Neuronal stem cell (in vitro differentiated cells): ENCODE results near the gene CLCA1.

ENCODE experiments used
- DNase-seq: peaks from one replicate; pipeline ENCODE4 v3.0.0-alpha.2; 2013; ENCODE audit warnings: low spot score
- H2AFZ ChIP-seq: one replicate; pipeline ENCODE4 v1.6.1; 2013; ENCODE audit warnings: mild to moderate bottlenecking, low read length, inconsistent platforms
- H2AK5ac ChIP-seq: 2 replicates; pipeline ENCODE4 v1.6.1; 2013; ENCODE audit warnings: low read depth, mild to moderate bottlenecking, inconsistent platforms, low read length, moderate library complexity, mixed read lengths
- H2BK120ac ChIP-seq: 2 replicates; pipeline ENCODE4 v1.6.1; 2013; ENCODE audit warnings: low read depth, mild to moderate bottlenecking, inconsistent platforms, low read length, moderate library complexity, mixed read lengths
- H2BK12ac ChIP-seq: one replicate; pipeline ENCODE4 v1.6.1; 2013; ENCODE audit warnings: low read length, inconsistent platforms
- H2BK15ac ChIP-seq: 2 replicates; pipeline ENCODE4 v1.6.1; 2013; ENCODE audit warnings: mild to moderate bottlenecking, low read length, inconsistent platforms, mixed read lengths
- H2BK5ac ChIP-seq: one replicate; pipeline ENCODE4 v1.6.1; 2013; ENCODE audit warnings: inconsistent platforms, mild to moderate bottlenecking, low read length, moderate library complexity
- H3K14ac ChIP-seq: one replicate; pipeline ENCODE4 v1.6.1; 2013; ENCODE audit warnings: low read length, inconsistent platforms
- H3K18ac ChIP-seq: 2 replicates; pipeline ENCODE4 v1.6.1; 2013; ENCODE audit warnings: low read length, inconsistent platforms
- H3K23ac ChIP-seq: 2 replicates; pipeline ENCODE4 v1.6.1; 2013; ENCODE audit warnings: low read depth, mild to moderate bottlenecking, mixed read lengths, low read length, inconsistent platforms; ENCODE audit not compliant: poor library complexity
- H3K27ac ChIP-seq: replicated peaks from 3 replicates; pipeline ENCODE4 v1.5.1; 2013; ENCODE audit warnings: low read length, inconsistent platforms
- H3K27me3 ChIP-seq, 3 experiments: 2 replicates each; pipeline ENCODE4 v1.6.1; 2013; ENCODE audit warnings: low read length in 3 of 3, mild to moderate bottlenecking in 2 of 3, inconsistent platforms in 1 of 3, low read depth in 1 of 3, mixed read lengths in 1 of 3, moderate library complexity in 1 of 3; ENCODE audit not compliant: control insufficient read depth in 3 of 3, insufficient read depth in 3 of 3
- H3K36me3 ChIP-seq, 2 donors: replicated peaks in 1 of 2; 2 replicates each; pipeline ENCODE4 v1.6.1; 2013; ENCODE audit warnings: low read length in 2 of 2; ENCODE audit not compliant: control insufficient read depth in 2 of 2, insufficient read depth in 2 of 2
- H3K4ac ChIP-seq: 2 replicates; pipeline ENCODE4 v1.6.1; 2013; ENCODE audit warnings: inconsistent platforms, mild to moderate bottlenecking, low read length, moderate library complexity
- H3K4me1 ChIP-seq, 2 donors: 1 replicate in 1 of 2; 2 replicates in 1 of 2; pipeline ENCODE4 v1.6.1; 2013; ENCODE audit warnings: low read length in 2 of 2, low read depth in 1 of 2; ENCODE audit not compliant: control insufficient read depth in 2 of 2, insufficient read depth in 1 of 2
- H3K4me2 ChIP-seq: one replicate; pipeline ENCODE4 v1.6.1; 2013; ENCODE audit warnings: mild to moderate bottlenecking, low read length, inconsistent platforms; ENCODE audit not compliant: insufficient read depth, poor library complexity, severe bottlenecking
- H3K4me3 ChIP-seq, 2 donors: 2 replicates each; pipeline ENCODE4 v1.5.1; 2013; ENCODE audit warnings: low read length in 2 of 2, mild to moderate bottlenecking in 2 of 2, inconsistent platforms in 1 of 2, moderate library complexity in 1 of 2
- H3K79me1 ChIP-seq: one replicate; pipeline ENCODE4 v1.6.1; 2013; ENCODE audit warnings: low read depth, mild to moderate bottlenecking, inconsistent platforms, low read length, moderate library complexity
- H3K9ac ChIP-seq: one replicate; pipeline ENCODE4 v1.6.1; 2013; ENCODE audit warnings: mild to moderate bottlenecking, low read depth, low read length, inconsistent platforms; ENCODE audit not compliant: poor library complexity
- H3K9me3 ChIP-seq, 2 donors: replicated peaks in 1 of 2; 2 replicates each; pipeline versions ENCODE3 to v1.6.1; 2013; ENCODE audit warnings: low read length in 2 of 2, mild to moderate bottlenecking in 2 of 2, inconsistent platforms in 1 of 2, low read depth in 1 of 2, mixed read lengths in 1 of 2, moderate library complexity in 1 of 2; ENCODE audit not compliant: control insufficient read depth in 2 of 2, insufficient read depth in 1 of 2
- H4K8ac ChIP-seq: one replicate; pipeline ENCODE4 v1.6.1; 2013; ENCODE audit warnings: low read depth, mild to moderate bottlenecking, inconsistent platforms, low read length, moderate library complexity
- H4K91ac ChIP-seq: one replicate; pipeline ENCODE4 v1.6.1; 2013; ENCODE audit warnings: low read length, low read depth, mild to moderate bottlenecking, inconsistent platforms; ENCODE audit not compliant: poor library complexity
- WGBS, 2 donors: extraction: QIAGEN DNeasy Blood & Tissue Kit; methylation state at CpG; one replicate each; pipeline ENCODE4 v1.1.7; 2013; ENCODE audit warnings: missing lambda C conversion rate in 2 of 2, mixed read lengths in 1 of 2; ENCODE audit not compliant: insufficient read length in 2 of 2, insufficient replicate concordance in 1 of 2; ENCODE audit errors: extremely low coverage in 2 of 2; 5-methylcytosine and 5-hydroxymethylcytosine counted together

The CLCA1 gene

DNA sequence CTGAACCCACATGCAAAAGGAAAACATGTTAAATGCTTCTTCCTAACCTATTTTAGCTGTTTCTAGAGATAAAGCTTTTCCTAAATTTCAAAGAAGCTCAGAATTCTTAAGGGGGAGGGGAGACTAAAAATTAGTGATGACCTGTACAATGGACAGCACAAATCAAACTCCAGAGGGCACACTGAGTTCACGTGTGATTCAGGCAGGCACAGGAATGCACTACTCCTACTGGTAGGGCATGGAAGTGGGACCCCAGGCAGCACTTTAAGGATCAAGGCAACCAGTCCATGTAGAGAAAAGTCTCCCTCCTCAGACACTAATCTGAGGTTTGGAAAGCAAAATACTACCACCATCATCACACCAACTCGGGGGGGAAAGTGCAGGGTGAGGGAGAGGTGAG lies 46.9 kb downstream of the CLCA1 start:
- H3K4me1 ChIP-seq, result no peaks in the 10 kb centered on the region
- H2AK5ac ChIP-seq, result no peak overlapping the region
- H3K14ac ChIP-seq, result no peak overlapping the region
- no peak overlapping the region for H2BK120ac ChIP-seq
- no peak overlapping the region for H3K4me2 ChIP-seq
- no CpG with 5 or more reads among the region's 2 CpGs for WGBS, 2 donors
- H3K4ac ChIP-seq, result no peak overlapping the region
- H3K9ac ChIP-seq, result no peak overlapping the region
- H3K36me3 ChIP-seq, result no peaks in the 10 kb centered on the region
- H4K91ac ChIP-seq, result no peak overlapping the region
- no peak overlapping the region for H2BK12ac ChIP-seq
- H3K4me3 ChIP-seq, result no peak overlapping the region
- H2BK5ac ChIP-seq, result no peak overlapping the region
- no peak for DNase-seq
- H2AFZ ChIP-seq, result no peak overlapping the region
- no peaks in the 10 kb centered on the region for H3K9me3 ChIP-seq
- no peak overlapping the region for H2BK15ac ChIP-seq
- no peak overlapping the region for H3K23ac ChIP-seq
- H3K27ac ChIP-seq, result no peak overlapping the region
- H3K27me3 ChIP-seq, result no peaks in the 10 kb centered on the region
- no peaks in the 10 kb centered on the region for H3K79me1 ChIP-seq
- no peak overlapping the region for H3K18ac ChIP-seq
- H4K8ac ChIP-seq, result no peak overlapping the region

DNA sequence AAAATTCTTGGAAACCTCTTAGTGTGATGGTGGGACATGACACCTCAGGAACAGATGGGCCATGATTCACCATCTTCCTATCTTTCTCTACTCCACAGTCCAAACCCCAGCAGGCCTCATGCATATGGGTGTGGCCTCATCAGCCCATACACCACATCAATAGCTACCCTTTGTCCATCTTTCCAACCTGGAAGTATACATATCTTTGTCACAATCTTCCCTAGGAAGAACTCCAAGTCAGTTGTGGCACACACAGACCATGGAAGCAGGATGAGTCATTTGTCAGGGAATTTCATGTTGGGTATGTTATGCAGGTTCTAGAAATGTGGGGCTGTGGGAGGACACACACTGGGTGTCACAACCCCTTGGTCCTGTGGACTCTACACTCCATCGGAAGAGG lies 47.6 kb downstream of the CLCA1 start:
- Histone ChIP-seq H3K79me1 (no peaks in the 10 kb centered on the region), H3K9ac (no peak overlapping the region), H3K27me3 (no peaks in the 10 kb centered on the region), H3K23ac (no peak overlapping the region), H3K14ac (no peak overlapping the region), H2BK5ac (no peak overlapping the region), H3K9me3 (no peaks in the 10 kb centered on the region), H2AFZ (no peak overlapping the region), H3K4me2 (no peak overlapping the region), H3K4ac (no peak overlapping the region), H3K36me3 (no peaks in the 10 kb centered on the region), H3K4me1 (no peaks in the 10 kb centered on the region), H2AK5ac (no peak overlapping the region), H3K27ac (no peak overlapping the region), H2BK15ac (no peak overlapping the region), H4K8ac (no peak overlapping the region), H2BK120ac (no peak overlapping the region), H4K91ac (no peak overlapping the region), H3K18ac (no peak overlapping the region), H3K4me3 (no peak overlapping the region), H2BK12ac (no peak overlapping the region)
- DNase-seq, result no peak
- no CpG with 5 or more reads among the region's 1 CpG for WGBS, 2 donors

DNA sequence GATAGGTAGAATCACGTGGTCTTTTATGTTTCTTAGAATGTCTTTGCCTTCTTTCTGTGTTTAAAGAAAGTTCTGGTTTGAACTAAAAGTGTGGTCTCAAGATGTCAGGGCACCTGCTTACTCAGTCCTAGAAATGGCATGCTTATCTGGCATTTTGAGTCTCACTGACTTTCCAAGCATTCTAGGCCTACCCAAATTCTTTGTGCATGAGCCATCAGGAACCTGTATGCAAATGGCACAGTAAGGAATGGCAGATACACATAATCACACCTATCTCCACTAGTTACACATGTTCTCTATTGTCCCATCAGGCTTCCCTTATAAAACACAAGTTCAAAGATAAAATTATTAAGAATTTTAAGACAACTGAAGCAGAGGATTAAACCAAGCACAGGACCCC lies 48.6 kb downstream of the CLCA1 start:
- H3K27me3 ChIP-seq, result no peaks in the 10 kb centered on the region
- no peak overlapping the region for H3K4me3 ChIP-seq
- H2BK12ac ChIP-seq, result no peak overlapping the region
- H3K18ac ChIP-seq, result no peak overlapping the region
- no peak overlapping the region for H2BK5ac ChIP-seq
- H2BK15ac ChIP-seq, result no peak overlapping the region
- H2AFZ ChIP-seq, result no peak overlapping the region
- H3K36me3 ChIP-seq, result no peaks in the 10 kb centered on the region
- no peaks in the 10 kb centered on the region for H3K79me1 ChIP-seq
- no CpG with 5 or more reads among the region's 1 CpG for WGBS, 2 donors
- H2AK5ac ChIP-seq, result no peak overlapping the region
- H4K8ac ChIP-seq, result no peak overlapping the region
- no peak overlapping the region for H2BK120ac ChIP-seq
- H3K27ac ChIP-seq, result no peak overlapping the region
- no peak overlapping the region for H3K23ac ChIP-seq
- H3K14ac ChIP-seq, result no peak overlapping the region
- H3K9ac ChIP-seq, result no peak overlapping the region
- H4K91ac ChIP-seq, result no peak overlapping the region
- H3K4me2 ChIP-seq, result no peak overlapping the region
- no peaks in the 10 kb centered on the region for H3K9me3 ChIP-seq
- DNase-seq, result no peak
- H3K4me1 ChIP-seq, result no peaks in the 10 kb centered on the region
- no peak overlapping the region for H3K4ac ChIP-seq

DNA sequence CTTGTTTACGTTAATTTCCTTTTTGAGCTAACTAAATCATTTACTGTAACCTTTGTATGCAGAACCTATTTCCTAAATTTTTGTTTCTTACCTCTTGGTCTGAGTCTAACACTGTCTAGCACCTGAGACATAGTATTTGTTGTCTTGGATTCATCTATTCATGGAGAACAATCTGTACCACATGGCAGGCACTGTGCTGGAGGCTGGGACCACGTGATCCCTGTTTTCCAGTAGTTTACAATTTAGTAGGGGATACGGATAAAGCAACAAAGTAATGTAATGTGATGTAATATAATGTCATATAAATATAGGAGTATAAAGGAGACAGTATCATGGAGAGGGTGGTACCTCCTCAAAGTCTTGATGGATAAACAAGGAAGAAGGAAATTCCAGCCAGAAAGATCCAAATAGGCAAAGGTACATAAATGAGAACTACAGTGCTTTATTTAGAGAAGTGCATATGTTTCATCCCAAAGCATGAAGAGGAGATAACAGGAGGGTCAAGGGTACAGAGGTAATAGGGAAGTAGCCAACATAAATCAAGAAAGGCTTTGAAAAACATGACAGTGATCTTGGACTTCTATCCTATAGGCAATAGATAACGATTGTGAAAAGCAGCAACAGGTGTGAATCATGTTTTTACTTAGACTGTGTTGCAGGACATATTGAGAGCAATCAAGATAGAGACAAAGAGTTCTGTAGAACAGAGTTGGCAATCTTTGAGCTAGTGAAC lies 52.2 kb downstream of the CLCA1 start:
- no CpG with 5 or more reads among the region's 4 CpGs for WGBS, 2 donors
- H2BK5ac ChIP-seq, result no peak overlapping the region
- H3K14ac ChIP-seq, result no peak overlapping the region
- H2AK5ac ChIP-seq, result no peak overlapping the region
- no peaks in the 10 kb centered on the region for H3K27me3 ChIP-seq
- no peaks in the 10 kb centered on the region for H3K79me1 ChIP-seq
- H4K8ac ChIP-seq, result no peak overlapping the region
- H2AFZ ChIP-seq, result no peak overlapping the region
- H3K4me2 ChIP-seq, result no peak overlapping the region
- H3K27ac ChIP-seq, result no peak overlapping the region
- no peak overlapping the region for H4K91ac ChIP-seq
- no peaks in the 10 kb centered on the region for H3K4me1 ChIP-seq
- no peak overlapping the region for H3K4me3 ChIP-seq
- peaks cover 0 to 2% of the 10 kb centered on the region in 2 donors for H3K9me3 ChIP-seq
- H2BK120ac ChIP-seq, result no peak overlapping the region
- H3K18ac ChIP-seq, result no peak overlapping the region
- no peak overlapping the region for H3K4ac ChIP-seq
- H3K9ac ChIP-seq, result no peak overlapping the region
- H2BK15ac ChIP-seq, result no peak overlapping the region
- no peak for DNase-seq
- H3K36me3 ChIP-seq, result no peaks in the 10 kb centered on the region
- no peak overlapping the region for H3K23ac ChIP-seq
- no peak overlapping the region for H2BK12ac ChIP-seq
